Thyroid gland (tissue), 4 donors: ENCODE measurements around the gene SLC9A5.

ENCODE experiments used
- POLR2A ChIP-seq, 2 donors: fragments of 450-650 bp; IDR thresholded peaks; one replicate each; pipeline ENCODE4 v1.6.1; 2017; ENCODE audit warnings: antibody characterized with exemption in 2 of 2, mild to moderate bottlenecking in 2 of 2, moderate library complexity in 1 of 2
- TF ChIP-seq, protein P1 (sequence below), 6 experiments: fragments of 200-600 bp in 3 of 6; fragments of 450-650 bp in 3 of 6; sonication (generic) in 3 of 6; IDR thresholded peaks; one replicate each; pipeline ENCODE4 v1.5.1; 2016 to 2019; ENCODE audit warnings: antibody characterized with exemption in 6 of 6, mild to moderate bottlenecking in 2 of 6, inconsistent platforms in 1 of 6, moderate library complexity in 1 of 6

DNA sequence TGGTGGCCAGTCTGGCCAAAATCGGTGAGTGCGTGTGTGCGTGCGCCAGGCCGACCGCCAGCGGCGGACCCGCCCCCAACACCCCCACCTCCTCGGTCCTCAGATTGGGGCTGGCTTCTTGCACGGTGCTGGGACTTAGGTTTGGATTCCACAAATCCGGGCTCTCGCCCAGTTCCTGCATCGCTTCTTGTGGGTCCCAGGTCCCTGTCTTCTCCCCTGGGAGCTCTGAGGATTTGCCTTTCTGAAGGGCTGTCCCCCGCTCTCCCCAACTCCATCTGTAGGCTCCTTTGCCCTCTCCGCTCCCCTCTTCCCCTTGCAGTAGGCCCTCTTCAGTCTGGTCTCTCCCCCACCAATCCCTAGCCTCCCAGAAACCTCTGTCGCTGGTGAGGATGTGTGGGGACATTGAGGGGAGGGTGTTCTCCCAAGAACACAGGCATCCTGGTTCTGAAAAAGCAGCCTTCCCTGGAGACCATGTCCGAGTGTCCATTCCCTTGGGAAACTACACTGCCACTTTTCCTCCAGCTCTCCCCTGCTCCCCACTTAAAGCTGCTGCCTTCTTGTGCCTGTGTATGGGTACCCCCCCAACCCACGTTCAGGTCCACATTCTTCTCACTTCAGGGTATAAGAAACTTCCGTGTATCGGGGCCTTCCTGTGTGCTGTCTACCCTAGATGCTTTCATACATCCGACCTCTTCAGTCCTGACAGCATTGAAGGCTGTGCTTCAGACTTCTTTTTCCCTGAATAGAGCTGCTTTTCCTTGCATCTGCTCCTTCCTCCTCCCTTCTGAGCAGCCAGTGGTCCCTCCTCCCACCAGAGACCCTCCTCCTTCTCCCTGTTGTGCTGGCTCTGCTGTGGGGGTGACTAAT lies 632 bp downstream of the SLC9A5 start:
- TF ChIP-seq, protein P1, sequence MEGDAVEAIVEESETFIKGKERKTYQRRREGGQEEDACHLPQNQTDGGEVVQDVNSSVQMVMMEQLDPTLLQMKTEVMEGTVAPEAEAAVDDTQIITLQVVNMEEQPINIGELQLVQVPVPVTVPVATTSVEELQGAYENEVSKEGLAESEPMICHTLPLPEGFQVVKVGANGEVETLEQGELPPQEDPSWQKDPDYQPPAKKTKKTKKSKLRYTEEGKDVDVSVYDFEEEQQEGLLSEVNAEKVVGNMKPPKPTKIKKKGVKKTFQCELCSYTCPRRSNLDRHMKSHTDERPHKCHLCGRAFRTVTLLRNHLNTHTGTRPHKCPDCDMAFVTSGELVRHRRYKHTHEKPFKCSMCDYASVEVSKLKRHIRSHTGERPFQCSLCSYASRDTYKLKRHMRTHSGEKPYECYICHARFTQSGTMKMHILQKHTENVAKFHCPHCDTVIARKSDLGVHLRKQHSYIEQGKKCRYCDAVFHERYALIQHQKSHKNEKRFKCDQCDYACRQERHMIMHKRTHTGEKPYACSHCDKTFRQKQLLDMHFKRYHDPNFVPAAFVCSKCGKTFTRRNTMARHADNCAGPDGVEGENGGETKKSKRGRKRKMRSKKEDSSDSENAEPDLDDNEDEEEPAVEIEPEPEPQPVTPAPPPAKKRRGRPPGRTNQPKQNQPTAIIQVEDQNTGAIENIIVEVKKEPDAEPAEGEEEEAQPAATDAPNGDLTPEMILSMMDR (IDR thresholded peaks at IDR 0.05): no peak
- TF ChIP-seq POLR2A (IDR thresholded peaks at IDR 0.05): no peak
